Adrenal gland (tissue), 12 donors: ENCODE results near the gene GPC5. TPM values are rescaled to one million over a fixed set of nuclear protein-coding genes. Genes with fewer than 3 reads are reported as not detected.

Experiments
- DNase-seq, 7 donors: peaks; one replicate each; pipeline ENCODE4 v3.0.0-alpha.2; 2019 to 2020
- H3K27ac ChIP-seq, 5 donors: fragments of 200-600 bp; sonication (generic) in 4 of 5; 1 replicate in 3 of 5; 2 replicates in 2 of 5; pipeline versions ENCODE4 v1.5.1 to v1.8.0; 2016 to 2020; ENCODE audit warnings: mild to moderate bottlenecking in 1 of 5
- H3K27me3 ChIP-seq: fragments of 200-600 bp; 2 replicates; pipeline ENCODE4 v1.8.0; 2021
- H3K36me3 ChIP-seq, 2 donors: fragments of 200-600 bp; replicated peaks in 1 of 2; 1 replicate in 1 of 2; 2 replicates in 1 of 2; pipeline versions ENCODE4 v1.5.1 to v1.8.0; 2018 to 2022
- H3K4me1 ChIP-seq, 2 donors: fragments of 200-600 bp; replicated peaks in 1 of 2; 1 replicate in 1 of 2; 2 replicates in 1 of 2; pipeline versions ENCODE4 v1.5.1 to v1.8.0; 2018 to 2021
- H3K4me3 ChIP-seq, 4 donors: fragments of 200-600 bp; sonication (generic) in 3 of 4; one replicate each; pipeline ENCODE4 v1.5.1; 2016 to 2018
- H3K9me3 ChIP-seq, 3 donors: fragments of 200-600 bp; sonication (generic) in 1 of 3; replicated peaks in 1 of 3; 1 replicate in 2 of 3; 2 replicates in 1 of 3; pipeline versions ENCODE4 v1.5.1 to v1.8.0; 2016 to 2021
- POLR2A ChIP-seq, 2 donors: fragments of 450-650 bp; IDR thresholded peaks; one replicate each; pipeline ENCODE4 v1.6.1; 2017; ENCODE audit warnings: antibody characterized with exemption in 2 of 2, mild to moderate bottlenecking in 2 of 2, moderate library complexity in 1 of 2
- WGBS, 4 donors: extraction: QIAGEN DNeasy Blood & Tissue Kit in 2 of 4; methylation state at CpG; one replicate each; pipeline versions ENCODE4 v1.1.5 to v1.1.7; 2013 to 2017; 5-methylcytosine and 5-hydroxymethylcytosine counted together
- intact Hi-C, 2 donors: fragments of 100-400 bp; cut with DNase I; formaldehyde crosslinking; loops; one replicate each; pipeline versions ENCODE4 v1.14.1 to v1.15.0; 2022 to 2023
- polyA plus RNA-seq, 3 donors: library from polyadenylated mRNA; stranded (reverse); fragments of 200-250 nt in 2 of 3; fragments of 350-450 nt in 1 of 3; fragmentation: Illumina TruSeq in 1 of 3; extraction: RNeasy Lipid Tissue Mini Kit (QIAGEN cat#74804) in 1 of 3; gene quantifications; one replicate each; pipeline ENCODE4 v1.2.3, GENCODE V29; 2013 to 2014
- total RNA-seq, 9 donors: library from RNA; depleted of rRNA in 4 of 9; stranded (reverse); fragments of >200 nt in 4 of 9; fragments of 120-200 nt in 1 of 9; fragmentation: NEBNext Ultra II Directional in 1 of 9; extraction: Animal tissue kit (Norgen Biotek cat#: 25700) in 1 of 9; gene quantifications; one replicate each; pipeline versions ENCODE4 v1.1.0 to v1.2.4, GENCODE V29; 2013 to 2023
- TF ChIP-seq, protein P1 (sequence below), 6 experiments: fragments of 450-650 bp in 4 of 6; fragments of 200-600 bp in 2 of 6; sonication (generic) in 1 of 6; IDR thresholded peaks; 1 replicate in 5 of 6; 2 replicates in 1 of 6; pipeline versions ENCODE4 v1.5.1 to v1.8.0; 2016 to 2021; ENCODE audit warnings: antibody characterized with exemption in 6 of 6, mild to moderate bottlenecking in 2 of 6, moderate library complexity in 1 of 6
- donor health status: healthy with polysubstance abuse.
- donor health status: Bipolar disorder and iron deficiency.
- donor health status: DM: yes; HTN: yes; CAD: no.
- donor health status: DM: no; HTN: no; CAD: no.
- donor health status: DM: no; HTN: no; CAD: no.
- donor health status: DM: yes; HTN: yes; CAD: no.

GPC5 gene
- total and polyA plus RNA-seq, 12 donors: 0.24 to 7.7 (median 2.1) TPM; not detected in 4

DNA sequence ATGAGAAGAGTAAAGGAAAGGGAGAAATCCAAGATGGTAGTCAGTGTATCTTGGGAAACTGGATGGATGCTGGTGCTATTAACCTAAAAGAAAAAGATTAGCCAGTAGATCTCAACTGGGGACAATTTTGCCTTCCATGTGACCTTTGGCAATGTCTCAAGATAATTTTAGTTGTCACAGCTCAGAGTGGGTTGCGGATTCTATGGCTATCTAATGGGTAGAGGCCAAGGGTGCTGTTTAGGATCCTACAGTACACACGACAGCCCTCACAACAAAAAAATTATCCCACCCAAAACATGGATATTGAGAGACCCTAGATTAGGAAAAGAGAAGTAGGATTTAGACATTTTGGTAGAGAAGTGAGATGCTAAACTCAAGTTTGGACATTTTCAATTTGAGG is 258.9 kb downstream of the GPC5 start:
- no peak for TF ChIP-seq POLR2A (IDR thresholded peaks at IDR 0.05)
- TF ChIP-seq, protein P1, sequence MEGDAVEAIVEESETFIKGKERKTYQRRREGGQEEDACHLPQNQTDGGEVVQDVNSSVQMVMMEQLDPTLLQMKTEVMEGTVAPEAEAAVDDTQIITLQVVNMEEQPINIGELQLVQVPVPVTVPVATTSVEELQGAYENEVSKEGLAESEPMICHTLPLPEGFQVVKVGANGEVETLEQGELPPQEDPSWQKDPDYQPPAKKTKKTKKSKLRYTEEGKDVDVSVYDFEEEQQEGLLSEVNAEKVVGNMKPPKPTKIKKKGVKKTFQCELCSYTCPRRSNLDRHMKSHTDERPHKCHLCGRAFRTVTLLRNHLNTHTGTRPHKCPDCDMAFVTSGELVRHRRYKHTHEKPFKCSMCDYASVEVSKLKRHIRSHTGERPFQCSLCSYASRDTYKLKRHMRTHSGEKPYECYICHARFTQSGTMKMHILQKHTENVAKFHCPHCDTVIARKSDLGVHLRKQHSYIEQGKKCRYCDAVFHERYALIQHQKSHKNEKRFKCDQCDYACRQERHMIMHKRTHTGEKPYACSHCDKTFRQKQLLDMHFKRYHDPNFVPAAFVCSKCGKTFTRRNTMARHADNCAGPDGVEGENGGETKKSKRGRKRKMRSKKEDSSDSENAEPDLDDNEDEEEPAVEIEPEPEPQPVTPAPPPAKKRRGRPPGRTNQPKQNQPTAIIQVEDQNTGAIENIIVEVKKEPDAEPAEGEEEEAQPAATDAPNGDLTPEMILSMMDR (IDR thresholded peaks at IDR 0.05): no peak
- Histone ChIP-seq H3K27ac (no peak overlapping the region), H3K36me3 (no peaks in the 10 kb centered on the region), H3K4me1 (no peaks in the 10 kb centered on the region), H3K9me3 (no peaks in the 10 kb centered on the region), H3K4me3 (no peak overlapping the region), H3K27me3 (no peaks in the 10 kb centered on the region)
- no peak for DNase-seq
- WGBS, 4 donors: 75 to 85% (median 83%) methylated on average over 2 of the region's 2 CpGs
- intact Hi-C loops: no loop called here

- intact Hi-C loops: no loop called here
- Histone ChIP-seq H3K4me3 (no peak overlapping the region), H3K27ac (no peak overlapping the region), H3K4me1 (no peaks in the 10 kb centered on the region), H3K27me3 (no peaks in the 10 kb centered on the region), H3K9me3 (no peaks in the 10 kb centered on the region), H3K36me3 (no peaks in the 10 kb centered on the region)
- DNase-seq: no peak
- WGBS, 4 donors: 67 to 82% (median 77%) methylated on average over 4 of the region's 4 CpGs
- TF ChIP-seq, protein P1 (IDR thresholded peaks at IDR 0.05): no peak
- no peak for TF ChIP-seq POLR2A (IDR thresholded peaks at IDR 0.05)
Measured at GRCh38 chr13:91659256-91660075, 261.0 kb downstream of the GPC5 start.

GRCh38 chr13:91660076-91660415 is 261.6 kb downstream of the GPC5 start:
- Histone ChIP-seq H3K36me3 (no peaks in the 10 kb centered on the region), H3K9me3 (no peaks in the 10 kb centered on the region), H3K4me1 (no peaks in the 10 kb centered on the region), H3K27me3 (no peaks in the 10 kb centered on the region), H3K4me3 (no peak overlapping the region), H3K27ac (no peak overlapping the region)
- DNase-seq: no peak
- TF ChIP-seq, protein P1 (IDR thresholded peaks at IDR 0.05): no peak
- no peak for TF ChIP-seq POLR2A (IDR thresholded peaks at IDR 0.05)
- intact Hi-C loops: no loop called here

GRCh38 chr13:91661692-91662490 is 263.5 kb downstream of the GPC5 start:
- no peaks in the 10 kb centered on the region for H3K9me3 ChIP-seq
- no peaks in the 10 kb centered on the region for H3K36me3 ChIP-seq
- TF ChIP-seq, protein P1 (IDR thresholded peaks at IDR 0.05): no peak
- no peak for TF ChIP-seq POLR2A (IDR thresholded peaks at IDR 0.05)
- H3K27me3 ChIP-seq: no peaks in the 10 kb centered on the region
- H3K4me1 ChIP-seq: no peaks in the 10 kb centered on the region
- H3K27ac ChIP-seq: no peak overlapping the region
- DNase-seq: no peak
- no peak overlapping the region for H3K4me3 ChIP-seq
- whole genome bisulfite sequencing, 4 donors: 72 to 80% (median 76%) methylated on average over 4 of the region's 4 CpGs
- intact Hi-C loops: no loop called here
